Vagina (tissue), 2 donors: Measurements from ENCODE around the gene TMEM11. TPM values are rescaled to one million over a fixed set of nuclear protein-coding genes. Genes with fewer than 3 reads are reported as not detected.

Experiments used
- DNase-seq, 2 donors: peaks; one replicate each; pipeline ENCODE4 v3.0.0-alpha.2; 2017; ENCODE audit errors: extremely low spot score in 2 of 2
- H3K27ac ChIP-seq: fragments of 200-600 bp; sonication (generic); one replicate; pipeline ENCODE4 v1.5.1; 2019
- H3K27me3 ChIP-seq: fragments of 200-600 bp; sonication (generic); one replicate; pipeline ENCODE4 v1.5.1; 2019
- H3K36me3 ChIP-seq, 2 donors: fragments of 200-600 bp; sonication (generic); one replicate each; pipeline ENCODE4 v1.5.1; 2017 to 2019
- H3K4me1 ChIP-seq: fragments of 200-600 bp; sonication (generic); one replicate; pipeline ENCODE4 v1.5.1; 2019
- H3K4me3 ChIP-seq, 2 donors: fragments of 200-600 bp; sonication (generic); 1 replicate in 1 of 2; 2 replicates in 1 of 2; pipeline ENCODE4 v1.5.1; 2016 to 2019
- H3K9me3 ChIP-seq: fragments of 200-600 bp; sonication (generic); one replicate; pipeline ENCODE4 v1.5.1; 2019
- CTCF ChIP-seq, 3 experiments: fragments of 450-650 bp in 2 of 3; fragments of 200-600 bp in 1 of 3; sonication (generic) in 1 of 3; IDR thresholded peaks; one replicate each; pipeline ENCODE4 v1.5.1; 2017 to 2019; ENCODE audit warnings: antibody characterized with exemption in 3 of 3, mild to moderate bottlenecking in 2 of 3, moderate library complexity in 2 of 3
- POLR2A ChIP-seq, 2 donors: fragments of 450-650 bp; IDR thresholded peaks; one replicate each; pipeline ENCODE4 v1.6.1; 2017; ENCODE audit warnings: antibody characterized with exemption in 2 of 2, mild to moderate bottlenecking in 2 of 2, moderate library complexity in 2 of 2
- POLR2AphosphoS5 ChIP-seq, 2 donors: sonication (generic); formaldehyde crosslinking; IDR thresholded peaks; one replicate each; pipeline ENCODE4 v1.9.0; 2017; ENCODE audit warnings: antibody characterized with exemption in 2 of 2, mild to moderate bottlenecking in 2 of 2, low read depth in 1 of 2; ENCODE audit not compliant: insufficient read depth in 1 of 2
- intact Hi-C: fragments of 100-400 bp; cut with DNase I; formaldehyde crosslinking; loops from one replicate; pipeline ENCODE4 v1.15.1; 2023
- total RNA-seq: library from RNA; depleted of rRNA; stranded (reverse); fragments of >200 nt; gene quantifications from one replicate; pipeline ENCODE4 v1.2.3, GENCODE V29; 2016

The TMEM11 gene
- total RNA-seq, 1 donor from 2014 or later = 30.2 TPM

- intact Hi-C loops = no loop called here
- H3K4me1 ChIP-seq = peaks cover 75% of the 10 kb centered on the region
Observed at GRCh38 chr17:21199856-21200255, 14.1 kb downstream of the TMEM11 start.

DNA sequence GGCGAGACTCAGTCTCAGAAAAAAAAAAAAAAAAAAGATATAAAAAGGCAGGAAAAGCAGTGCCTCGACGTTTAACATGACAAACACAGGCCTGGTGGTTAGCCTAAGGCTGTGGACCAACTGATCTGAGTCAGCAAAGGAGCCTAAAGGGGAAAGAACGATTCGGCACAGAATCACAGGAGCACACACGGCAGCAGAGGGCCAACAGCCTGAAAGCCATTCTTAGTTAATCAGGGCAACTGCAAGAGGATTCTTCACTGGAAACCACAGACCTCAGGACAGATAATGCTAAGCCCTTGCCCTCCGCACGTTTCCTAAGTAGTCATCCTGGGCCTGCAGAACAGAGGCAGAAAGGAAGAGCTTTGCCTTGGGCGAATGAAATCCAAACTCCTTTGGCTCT is 14.7 kb downstream of the TMEM11 start:
- Histone ChIP-seq H3K36me3 (peaks cover 0 to 16% of the 10 kb centered on the region in 2 donors), H3K4me3 (no peak overlapping the region), H3K4me1 (peaks cover 73% of the 10 kb centered on the region), H3K27ac (no peak overlapping the region), H3K27me3 (no peaks in the 10 kb centered on the region), H3K9me3 (no peaks in the 10 kb centered on the region)
- intact Hi-C loops = no loop called here
- no peak for DNase-seq
- no peak for TF ChIP-seq POLR2AphosphoS5 (IDR thresholded peaks at IDR 0.05; ENCODE audit: insufficient read depth in 1 of 2, low read depth in 1 of 2)
- no peak for TF ChIP-seq CTCF (IDR thresholded peaks at IDR 0.05)
- TF ChIP-seq POLR2A (IDR thresholded peaks at IDR 0.05) = no peak

More at GRCh38 chr17:21199856-21200255, 14.1 kb downstream of the TMEM11 start:
- TF ChIP-seq CTCF (IDR thresholded peaks at IDR 0.05) (no peak), POLR2A (IDR thresholded peaks at IDR 0.05) (no peak), POLR2AphosphoS5 (IDR thresholded peaks at IDR 0.05; ENCODE audit: insufficient read depth in 1 of 2, low read depth in 1 of 2) (no peak)
- Histone ChIP-seq H3K27ac (no peak overlapping the region), H3K4me3 (no peak overlapping the region), H3K27me3 (no peaks in the 10 kb centered on the region), H3K36me3 (peaks cover 0 to 16% of the 10 kb centered on the region in 2 donors), H3K9me3 (no peaks in the 10 kb centered on the region)
- DNase-seq = no peak

DNA sequence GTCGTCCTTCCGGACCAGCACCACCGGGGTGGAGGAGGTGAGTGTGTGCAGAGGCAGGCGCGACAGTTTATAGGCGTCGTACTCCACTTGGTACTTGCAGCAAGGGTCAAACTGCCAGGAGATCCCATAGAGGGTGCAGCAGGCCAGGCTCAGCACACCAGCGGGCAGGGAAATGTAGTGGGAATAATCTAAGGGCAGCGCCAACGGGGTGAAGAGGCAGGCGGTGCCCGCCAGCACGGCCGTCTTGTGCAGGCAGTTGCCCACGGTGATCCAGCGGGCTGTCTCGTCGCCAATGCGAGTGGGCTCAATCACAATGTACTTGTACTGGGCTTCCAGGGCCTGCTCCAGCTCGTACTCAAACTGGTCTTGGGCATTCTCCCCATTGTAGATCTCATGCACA is 15.6 kb downstream of the TMEM11 start:
- no peak for TF ChIP-seq CTCF (IDR thresholded peaks at IDR 0.05)
- no peak for TF ChIP-seq POLR2AphosphoS5 (IDR thresholded peaks at IDR 0.05; ENCODE audit: insufficient read depth in 1 of 2, low read depth in 1 of 2)
- no peak for TF ChIP-seq POLR2A (IDR thresholded peaks at IDR 0.05)
- H3K36me3 ChIP-seq = peaks cover 0 to 16% of the 10 kb centered on the region in 2 donors
- peaks cover 76% of the 10 kb centered on the region for H3K4me1 ChIP-seq
- H3K9me3 ChIP-seq = no peaks in the 10 kb centered on the region
- H3K27ac ChIP-seq = no peak overlapping the region
- intact Hi-C loops = no loop called here
- H3K27me3 ChIP-seq = no peaks in the 10 kb centered on the region
- DNase-seq = no peak
- H3K4me3 ChIP-seq = no peak overlapping the region

DNA sequence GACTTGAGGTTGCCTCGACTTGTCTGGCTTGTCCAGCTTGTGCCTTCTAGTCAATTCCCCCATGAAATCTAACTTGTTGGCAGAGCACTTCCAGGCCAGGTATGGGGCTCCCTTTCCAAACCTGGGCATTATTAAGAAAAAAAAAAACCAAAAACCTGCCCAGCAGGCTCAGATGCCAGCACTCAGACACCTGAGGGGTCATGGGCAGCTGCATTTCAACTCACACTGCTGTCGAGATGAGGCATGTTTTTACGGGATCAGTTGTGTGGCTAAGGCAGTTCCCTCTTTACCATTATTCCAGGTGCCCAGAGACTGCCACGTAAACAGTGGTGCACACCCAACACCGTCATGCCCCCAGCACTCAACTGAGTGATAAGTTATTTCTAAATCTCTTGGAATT is 17.8 kb downstream of the TMEM11 start:
- no peaks in the 10 kb centered on the region for H3K9me3 ChIP-seq
- intact Hi-C loops = no loop called here
- peak overlapping the region; percentile 55 for H3K27ac ChIP-seq
- no peak for TF ChIP-seq POLR2A (IDR thresholded peaks at IDR 0.05)
- TF ChIP-seq CTCF (IDR thresholded peaks at IDR 0.05) = no peak
- TF ChIP-seq POLR2AphosphoS5 (IDR thresholded peaks at IDR 0.05; ENCODE audit: insufficient read depth in 1 of 2, low read depth in 1 of 2) = no peak
- H3K36me3 ChIP-seq = peaks cover 0 to 16% of the 10 kb centered on the region in 2 donors
- no peaks in the 10 kb centered on the region for H3K27me3 ChIP-seq
- DNase-seq = no peak
- H3K4me3 ChIP-seq = no peak overlapping the region
- peaks cover 54% of the 10 kb centered on the region for H3K4me1 ChIP-seq

- DNase-seq = no peak
- peaks cover 0 to 18% of the 10 kb centered on the region in 2 donors for H3K36me3 ChIP-seq
- intact Hi-C loops = no loop called here
- H3K4me1 ChIP-seq = peaks cover 40% of the 10 kb centered on the region
- H3K4me3 ChIP-seq = no peak overlapping the region
- no peaks in the 10 kb centered on the region for H3K27me3 ChIP-seq
- TF ChIP-seq POLR2A (IDR thresholded peaks at IDR 0.05) = no peak
- TF ChIP-seq POLR2AphosphoS5 (IDR thresholded peaks at IDR 0.05; ENCODE audit: insufficient read depth in 1 of 2, low read depth in 1 of 2) = peak; percentile 8 to 66
- H3K27ac ChIP-seq = peak overlapping the region; percentile 55
- H3K9me3 ChIP-seq = no peaks in the 10 kb centered on the region
Observed at GRCh38 chr17:21194703-21195102, 19.3 kb downstream of the TMEM11 start.
